ENCODE data around the gene RALGAPA1. TPM values are rescaled to one million over a fixed set of nuclear protein-coding genes. Genes with fewer than 3 reads are reported as not detected.

Gene RALGAPA1
- 28.5 and 29.1 TPM in 2 replicates for total RNA-seq

GRCh38 chr14:35808638-35809563, at the start of gene RALGAPA1:
Gene RALGAPA1 (minus strand): TSS chr14:35809295. CDS start chr14:35808835, 460 bp downstream.

GRCh38 chr14:35826218-35826951, 17.3 kb upstream of the RALGAPA1 start, which contains the start of gene BRMS1L:
Gene BRMS1L (plus strand): TSS chr14:35826338. CDS start chr14:35826517, 179 bp downstream.

GRCh38 chr14:35533357-35534207, 275.5 kb downstream of the RALGAPA1 start, which contains the start of gene INSM2:
Gene INSM2 (plus strand): TSS chr14:35534164. CDS start chr14:35534253, 89 bp downstream.

Other genes with a start within 250 kb of the RALGAPA1 start
- gene BRMS1L, start 17.0 kb upstream of the RALGAPA1 start, total RNA-seq, result 4.8 and 5.3 TPM in 2 replicates

Measured in smooth muscle cell of the umbilical artery (primary cell).